AG10803 (cell line): ENCODE data around the gene OR5AN1.

Experiments
- DNase-seq: peaks from one replicate; pipeline ENCODE4 v3.0.0; 2010; ENCODE audit warnings: low read depth
- H3K4me3 ChIP-seq: 2 replicates; pipeline ENCODE4 v1.5.1; 2011; ENCODE audit warnings: mild to moderate bottlenecking, low read length, control low read depth
- TF ChIP-seq, protein P1 (sequence below): conservative IDR thresholded peaks from 2 replicates; pipeline ENCODE4 v1.5.1; 2011; ENCODE audit warnings: mild to moderate bottlenecking, low read length, control low read depth, inconsistent platforms

Gene OR5AN1

DNA sequence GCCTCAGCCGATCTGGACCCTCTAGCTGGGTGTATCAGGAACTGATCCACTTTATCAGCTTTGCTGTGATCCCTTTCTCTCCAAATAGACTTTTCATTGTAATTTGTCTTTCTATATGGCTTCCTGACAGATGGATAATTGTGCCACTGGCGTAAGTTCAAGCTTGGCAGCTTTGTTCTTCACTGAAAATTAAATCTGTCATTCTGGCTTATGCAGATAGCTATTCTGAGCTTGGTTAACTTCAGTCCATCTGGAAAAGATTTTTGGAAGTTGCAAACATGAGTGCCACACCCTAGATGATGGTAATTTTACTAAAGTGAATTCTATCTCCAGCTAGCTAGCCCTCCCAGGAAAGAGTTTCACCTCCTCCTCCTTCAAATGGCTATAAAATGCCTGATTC lies 59.5 kb downstream of the OR5AN1 start:
- DNase-seq, result no peak
- H3K4me3 ChIP-seq, result no peak overlapping the region
- TF ChIP-seq, protein P1, sequence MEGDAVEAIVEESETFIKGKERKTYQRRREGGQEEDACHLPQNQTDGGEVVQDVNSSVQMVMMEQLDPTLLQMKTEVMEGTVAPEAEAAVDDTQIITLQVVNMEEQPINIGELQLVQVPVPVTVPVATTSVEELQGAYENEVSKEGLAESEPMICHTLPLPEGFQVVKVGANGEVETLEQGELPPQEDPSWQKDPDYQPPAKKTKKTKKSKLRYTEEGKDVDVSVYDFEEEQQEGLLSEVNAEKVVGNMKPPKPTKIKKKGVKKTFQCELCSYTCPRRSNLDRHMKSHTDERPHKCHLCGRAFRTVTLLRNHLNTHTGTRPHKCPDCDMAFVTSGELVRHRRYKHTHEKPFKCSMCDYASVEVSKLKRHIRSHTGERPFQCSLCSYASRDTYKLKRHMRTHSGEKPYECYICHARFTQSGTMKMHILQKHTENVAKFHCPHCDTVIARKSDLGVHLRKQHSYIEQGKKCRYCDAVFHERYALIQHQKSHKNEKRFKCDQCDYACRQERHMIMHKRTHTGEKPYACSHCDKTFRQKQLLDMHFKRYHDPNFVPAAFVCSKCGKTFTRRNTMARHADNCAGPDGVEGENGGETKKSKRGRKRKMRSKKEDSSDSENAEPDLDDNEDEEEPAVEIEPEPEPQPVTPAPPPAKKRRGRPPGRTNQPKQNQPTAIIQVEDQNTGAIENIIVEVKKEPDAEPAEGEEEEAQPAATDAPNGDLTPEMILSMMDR, result no peak
